Measurements from ENCODE around the gene LMOD2.

The LMOD2 gene, protein sequence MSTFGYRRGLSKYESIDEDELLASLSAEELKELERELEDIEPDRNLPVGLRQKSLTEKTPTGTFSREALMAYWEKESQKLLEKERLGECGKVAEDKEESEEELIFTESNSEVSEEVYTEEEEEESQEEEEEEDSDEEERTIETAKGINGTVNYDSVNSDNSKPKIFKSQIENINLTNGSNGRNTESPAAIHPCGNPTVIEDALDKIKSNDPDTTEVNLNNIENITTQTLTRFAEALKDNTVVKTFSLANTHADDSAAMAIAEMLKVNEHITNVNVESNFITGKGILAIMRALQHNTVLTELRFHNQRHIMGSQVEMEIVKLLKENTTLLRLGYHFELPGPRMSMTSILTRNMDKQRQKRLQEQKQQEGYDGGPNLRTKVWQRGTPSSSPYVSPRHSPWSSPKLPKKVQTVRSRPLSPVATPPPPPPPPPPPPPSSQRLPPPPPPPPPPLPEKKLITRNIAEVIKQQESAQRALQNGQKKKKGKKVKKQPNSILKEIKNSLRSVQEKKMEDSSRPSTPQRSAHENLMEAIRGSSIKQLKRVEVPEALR

DNA sequence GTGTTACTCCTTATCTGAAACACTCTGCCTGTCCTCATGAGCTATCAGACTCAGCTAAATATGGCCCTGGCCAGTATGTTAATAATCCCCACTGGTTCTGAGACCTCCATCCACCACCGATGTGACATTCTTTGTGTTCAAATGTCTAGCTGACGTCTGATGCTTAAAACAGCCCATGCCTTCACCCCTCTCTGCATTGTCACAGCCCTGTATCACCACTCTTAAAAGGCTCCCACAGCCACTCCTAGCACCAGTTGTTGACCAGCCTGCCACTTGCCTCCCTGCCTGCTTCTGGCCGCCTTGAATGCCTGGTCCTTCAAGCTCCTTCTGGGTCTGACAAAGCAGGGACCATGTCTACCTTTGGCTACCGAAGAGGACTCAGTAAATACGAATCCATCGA lies at the start of gene LMOD2:
LMOD2 (plus strand) TSS at position 253 of the 400 bp plus-strand sequence; CDS start at position 351, 98 bp downstream.
- no peak within 1 kb of the TSS for H3K4me2 ChIP-seq (ENCODE audit: low read length)
- no peaks in the 10 kb centered on the region for H4K20me1 ChIP-seq (ENCODE audit: insufficient read depth, low read length)
- no peaks in the 10 kb centered on the region for H3K9me2 ChIP-seq (ENCODE audit: low read depth, low read length)
- H3K27me3 ChIP-seq (ENCODE audit: insufficient read depth, low read length) = no peaks in the 10 kb centered on the region
- H3K9me3 ChIP-seq (ENCODE audit: low read length) = no peaks in the 10 kb centered on the region
- no peaks in the 10 kb centered on the region for H3F3A ChIP-seq (ENCODE audit: insufficient read depth, low read length)
- H3K79me2 ChIP-seq (ENCODE audit: insufficient read depth, low read length) = no peaks in the 10 kb centered on the region
- H3K9ac ChIP-seq (ENCODE audit: low read length) = no peak within 1 kb of the TSS
- TF ChIP-seq, protein P1, sequence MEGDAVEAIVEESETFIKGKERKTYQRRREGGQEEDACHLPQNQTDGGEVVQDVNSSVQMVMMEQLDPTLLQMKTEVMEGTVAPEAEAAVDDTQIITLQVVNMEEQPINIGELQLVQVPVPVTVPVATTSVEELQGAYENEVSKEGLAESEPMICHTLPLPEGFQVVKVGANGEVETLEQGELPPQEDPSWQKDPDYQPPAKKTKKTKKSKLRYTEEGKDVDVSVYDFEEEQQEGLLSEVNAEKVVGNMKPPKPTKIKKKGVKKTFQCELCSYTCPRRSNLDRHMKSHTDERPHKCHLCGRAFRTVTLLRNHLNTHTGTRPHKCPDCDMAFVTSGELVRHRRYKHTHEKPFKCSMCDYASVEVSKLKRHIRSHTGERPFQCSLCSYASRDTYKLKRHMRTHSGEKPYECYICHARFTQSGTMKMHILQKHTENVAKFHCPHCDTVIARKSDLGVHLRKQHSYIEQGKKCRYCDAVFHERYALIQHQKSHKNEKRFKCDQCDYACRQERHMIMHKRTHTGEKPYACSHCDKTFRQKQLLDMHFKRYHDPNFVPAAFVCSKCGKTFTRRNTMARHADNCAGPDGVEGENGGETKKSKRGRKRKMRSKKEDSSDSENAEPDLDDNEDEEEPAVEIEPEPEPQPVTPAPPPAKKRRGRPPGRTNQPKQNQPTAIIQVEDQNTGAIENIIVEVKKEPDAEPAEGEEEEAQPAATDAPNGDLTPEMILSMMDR (IDR thresholded peaks at IDR 0.05; ENCODE audit: low read length) = no peak
- TF ChIP-seq EZH2 (IDR thresholded peaks at IDR 0.05; ENCODE audit: borderline replicate concordance, low read length) = no peak
- H3K27ac ChIP-seq (ENCODE audit: low read depth, low read length, poor library complexity, severe bottlenecking) = no peak within 1 kb of the TSS
- H3K4me3 ChIP-seq (ENCODE audit: low read depth, low read length, poor library complexity, severe bottlenecking) = no peak within 1 kb of the TSS
- H2AFZ ChIP-seq (ENCODE audit: low read length) = no peak within 1 kb of the TSS
- H3K36me3 ChIP-seq (ENCODE audit: insufficient read depth, low read length) = no peaks in the 10 kb centered on the region
- no peaks in the 10 kb centered on the region for H3K4me1 ChIP-seq (ENCODE audit: insufficient read depth, low read length, severe bottlenecking)

DNA sequence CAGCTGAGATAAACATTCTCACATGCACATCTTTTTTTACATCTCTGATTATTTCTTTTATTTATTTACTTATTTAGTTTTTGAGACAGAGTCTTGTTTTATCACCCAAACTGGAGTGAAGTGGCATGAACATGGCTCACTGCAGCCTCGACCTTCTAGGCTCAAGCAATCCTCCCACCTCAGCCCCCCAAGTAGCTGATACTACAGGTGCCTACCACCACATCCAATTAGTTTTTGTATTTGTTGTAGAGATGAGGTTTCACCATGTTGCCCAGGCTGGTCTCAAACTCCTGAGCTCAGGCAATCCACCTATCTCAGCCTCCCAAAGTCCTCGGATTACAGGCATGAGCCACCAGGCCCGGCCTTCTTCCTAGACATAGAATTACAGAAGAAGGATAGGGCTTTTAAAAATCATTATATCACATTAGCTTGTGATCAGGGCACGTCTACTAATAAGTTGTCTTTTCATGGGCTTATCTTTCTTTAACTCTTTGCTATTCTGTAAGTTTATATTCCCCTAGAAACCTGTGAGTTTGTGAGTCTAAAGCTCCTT lies 48.2 kb upstream of the LMOD2 start:
- no peaks in the 10 kb centered on the region for H3K79me2 ChIP-seq (ENCODE audit: insufficient read depth, low read length)
- no peak overlapping the region for H2AFZ ChIP-seq (ENCODE audit: low read length)
- H3K9ac ChIP-seq (ENCODE audit: low read length) = no peak overlapping the region
- H3K4me3 ChIP-seq (ENCODE audit: low read depth, low read length, poor library complexity, severe bottlenecking) = no peak overlapping the region
- no peaks in the 10 kb centered on the region for H3F3A ChIP-seq (ENCODE audit: insufficient read depth, low read length)
- no peaks in the 10 kb centered on the region for H3K4me1 ChIP-seq (ENCODE audit: insufficient read depth, low read length, severe bottlenecking)
- no peak overlapping the region for H3K4me2 ChIP-seq (ENCODE audit: low read length)
- no peaks in the 10 kb centered on the region for H3K36me3 ChIP-seq (ENCODE audit: insufficient read depth, low read length)
- no peak overlapping the region for H3K27ac ChIP-seq (ENCODE audit: low read depth, low read length, poor library complexity, severe bottlenecking)
- H4K20me1 ChIP-seq (ENCODE audit: insufficient read depth, low read length) = no peaks in the 10 kb centered on the region
- no peaks in the 10 kb centered on the region for H3K9me2 ChIP-seq (ENCODE audit: low read depth, low read length)
- H3K27me3 ChIP-seq (ENCODE audit: insufficient read depth, low read length) = no peaks in the 10 kb centered on the region
- TF ChIP-seq, protein P1 (IDR thresholded peaks at IDR 0.05; ENCODE audit: low read length) = no peak
- no peak for TF ChIP-seq EZH2 (IDR thresholded peaks at IDR 0.05; ENCODE audit: borderline replicate concordance, low read length)
- no peaks in the 10 kb centered on the region for H3K9me3 ChIP-seq (ENCODE audit: low read length)

DNA sequence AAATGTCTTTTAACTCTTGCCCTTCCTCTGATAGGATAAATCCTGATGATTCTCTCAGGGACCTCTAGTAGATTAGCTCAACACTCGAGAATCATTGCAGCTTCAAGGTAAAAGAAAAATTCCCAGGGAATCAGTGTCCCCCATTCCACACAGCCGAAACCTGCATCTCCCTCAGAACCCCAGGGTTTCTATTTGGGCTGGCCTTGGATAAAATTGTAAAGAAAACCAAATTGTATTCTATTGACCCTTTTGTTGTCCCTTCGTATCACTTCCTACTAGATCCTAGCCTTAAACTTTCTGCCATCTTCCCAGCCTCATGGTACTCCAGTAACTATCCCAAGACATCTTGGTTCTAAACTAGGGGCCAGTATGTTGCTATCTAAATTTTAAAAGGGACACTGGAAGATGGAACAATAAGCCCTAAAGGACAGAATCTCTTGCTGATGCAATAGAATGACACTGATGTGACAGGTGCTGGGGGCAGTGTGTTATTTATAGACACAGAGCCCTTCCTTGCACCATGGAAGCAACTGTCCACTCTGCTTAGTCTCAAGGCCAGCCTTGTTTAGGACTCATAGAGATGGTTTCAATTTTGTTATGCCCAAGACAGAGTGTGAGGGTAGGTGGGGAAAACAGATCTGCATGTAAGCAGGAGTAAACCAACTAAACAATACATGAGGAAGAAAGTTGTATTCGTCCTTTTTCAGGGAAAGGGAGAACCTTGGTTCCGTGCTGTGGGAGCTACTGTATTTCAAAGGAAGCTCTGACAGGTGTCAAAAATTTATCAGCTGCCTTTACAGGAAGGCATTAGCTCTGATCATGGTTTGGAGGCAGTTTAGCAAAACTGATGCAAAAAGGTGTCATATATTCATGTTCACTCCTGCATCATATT lies 46.4 kb upstream of the LMOD2 start:
- no peak for TF ChIP-seq EZH2 (IDR thresholded peaks at IDR 0.05; ENCODE audit: borderline replicate concordance, low read length)
- TF ChIP-seq, protein P1 (IDR thresholded peaks at IDR 0.05; ENCODE audit: low read length) = no peak
- Histone ChIP-seq H3K4me3 (ENCODE audit: low read depth, low read length, poor library complexity, severe bottlenecking) (no peak overlapping the region), H2AFZ (ENCODE audit: low read length) (no peak overlapping the region), H4K20me1 (ENCODE audit: insufficient read depth, low read length) (no peaks in the 10 kb centered on the region), H3K4me1 (ENCODE audit: insufficient read depth, low read length, severe bottlenecking) (no peaks in the 10 kb centered on the region), H3K4me2 (ENCODE audit: low read length) (no peak overlapping the region), H3K9ac (ENCODE audit: low read length) (no peak overlapping the region), H3K9me3 (ENCODE audit: low read length) (no peaks in the 10 kb centered on the region), H3K36me3 (ENCODE audit: insufficient read depth, low read length) (no peaks in the 10 kb centered on the region), H3K27me3 (ENCODE audit: insufficient read depth, low read length) (no peaks in the 10 kb centered on the region), H3F3A (ENCODE audit: insufficient read depth, low read length) (no peaks in the 10 kb centered on the region), H3K27ac (ENCODE audit: low read depth, low read length, poor library complexity, severe bottlenecking) (no peak overlapping the region), H3K9me2 (ENCODE audit: low read depth, low read length) (no peaks in the 10 kb centered on the region), H3K79me2 (ENCODE audit: insufficient read depth, low read length) (no peaks in the 10 kb centered on the region)

Measured in OCI-LY1 (cell line).